HG03565 (cell line): ENCODE measurements around the gene PLGRKT.
"Not testable (repeated sequence)": the region's sequence is repeated elsewhere in the genome, so short reads cannot be mapped to it uniquely, and the experiment has no call there.

Experiments
- ATAC-seq: cut with Tn5 transposase; IDR thresholded peaks from one replicate; pipeline ENCODE4 v1.9.1; 2021; ENCODE audit warnings: mild to moderate bottlenecking, moderate library complexity; ENCODE audit not compliant: unreplicated experiment

Gene PLGRKT

GRCh38 chr9:5433328-5433727 is 4.4 kb downstream of the PLGRKT start:
- not testable (repeated sequence) for ATAC-seq

- not testable (repeated sequence) for ATAC-seq
These were observed 4.8 kb downstream of the PLGRKT start for GRCh38 chr9:5432890-5433289.

- ATAC-seq: no peak
These were observed 6.8 kb downstream of the PLGRKT start for GRCh38 chr9:5430912-5431311.

- no peak for ATAC-seq
These were observed 7.7 kb downstream of the PLGRKT start for GRCh38 chr9:5429873-5430564.

GRCh38 chr9:5428794-5429528 is 8.8 kb downstream of the PLGRKT start:
- ATAC-seq: no peak

- ATAC-seq: no peak
These were observed 9.6 kb downstream of the PLGRKT start for GRCh38 chr9:5428172-5428571.

- no peak for ATAC-seq
These were observed 10.7 kb downstream of the PLGRKT start for GRCh38 chr9:5427005-5427404.

GRCh38 chr9:5425006-5425628 is 12.6 kb downstream of the PLGRKT start:
- ATAC-seq: no peak

- ATAC-seq: no peak
These were observed 15.4 kb downstream of the PLGRKT start for GRCh38 chr9:5422276-5422675.

GRCh38 chr9:5421163-5421562 is 16.6 kb downstream of the PLGRKT start:
- no peak for ATAC-seq

- no peak for ATAC-seq
These were observed 17.7 kb downstream of the PLGRKT start for GRCh38 chr9:5419987-5420386.

- ATAC-seq: no peak
These were observed 19.2 kb downstream of the PLGRKT start for GRCh38 chr9:5418481-5418880.

- no peak for ATAC-seq
These were observed 20.8 kb downstream of the PLGRKT start for GRCh38 chr9:5416953-5417352.

- no peak for ATAC-seq
These were observed 29.1 kb downstream of the PLGRKT start for GRCh38 chr9:5408596-5408995.

GRCh38 chr9:5402217-5402616 is 35.5 kb downstream of the PLGRKT start:
- ATAC-seq: no peak

- not testable (repeated sequence) for ATAC-seq
These were observed 40.2 kb downstream of the PLGRKT start for GRCh38 chr9:5397547-5397946.

- no peak for ATAC-seq
These were observed 42.3 kb downstream of the PLGRKT start for GRCh38 chr9:5395428-5395827.

- ATAC-seq: not testable (repeated sequence)
These were observed 43.7 kb downstream of the PLGRKT start for GRCh38 chr9:5393976-5394375.

- no peak for ATAC-seq
These were observed 44.2 kb downstream of the PLGRKT start for GRCh38 chr9:5393497-5393896.

GRCh38 chr9:5392285-5392684 is 45.4 kb downstream of the PLGRKT start:
- ATAC-seq: no peak

- ATAC-seq: peak; percentile 63
These were observed 48.5 kb downstream of the PLGRKT start for GRCh38 chr9:5389109-5389732.
